ENCODE measurements around the gene DAAM1.

The DAAM1 gene

DNA sequence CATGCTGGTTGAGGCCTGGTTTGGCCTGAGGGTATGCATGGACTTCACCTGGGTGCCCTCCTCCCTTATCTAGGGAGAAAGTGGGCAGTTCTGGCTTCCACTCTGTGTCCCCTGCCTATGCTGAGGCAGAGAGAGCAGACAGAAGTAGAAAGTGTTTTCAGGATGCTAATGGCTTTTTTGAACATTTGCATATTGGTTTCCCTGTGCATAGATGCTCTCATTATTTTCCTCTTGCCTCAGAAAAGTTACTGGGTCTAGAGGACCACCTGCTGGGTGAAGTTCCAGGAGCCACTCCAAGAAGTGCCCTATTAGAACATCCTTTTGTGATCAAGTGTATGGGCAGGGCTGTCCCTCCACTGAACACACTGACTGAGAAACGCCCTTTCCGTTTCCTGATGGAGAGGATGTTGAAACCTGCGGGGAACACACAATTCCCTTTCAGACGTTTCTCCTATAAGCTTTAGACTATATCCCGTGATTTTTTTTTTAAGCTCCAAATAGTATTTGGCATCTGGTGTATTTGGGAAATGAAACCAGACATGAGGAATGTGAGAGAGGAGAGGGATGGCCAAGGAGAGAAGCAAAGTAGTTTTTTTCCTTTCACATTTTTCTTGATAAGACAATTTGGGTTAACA lies 66.6 kb downstream of the DAAM1 start:
- no peak for DNase-seq (ENCODE audit: low read depth)

DNA sequence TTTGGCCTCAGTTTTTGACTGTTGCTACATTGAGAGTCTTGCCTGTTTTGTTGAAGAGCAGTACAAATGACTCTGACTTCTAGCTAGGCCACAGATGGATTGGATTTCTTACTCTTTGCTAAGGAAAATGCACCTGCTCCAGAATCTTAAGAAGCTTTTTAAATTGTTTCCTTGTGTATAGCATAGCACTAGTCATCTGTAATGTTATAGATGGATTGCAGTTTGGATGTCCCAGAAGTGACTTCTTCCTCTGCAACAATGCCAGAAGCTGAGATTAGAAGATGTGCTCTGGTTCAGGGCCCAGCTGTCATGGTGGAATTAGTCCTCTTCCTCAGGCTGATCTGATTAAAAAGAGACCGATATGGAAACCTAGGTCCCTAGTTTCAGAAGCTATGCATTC lies 67.9 kb downstream of the DAAM1 start:
- no peak for DNase-seq (ENCODE audit: low read depth)

DNA sequence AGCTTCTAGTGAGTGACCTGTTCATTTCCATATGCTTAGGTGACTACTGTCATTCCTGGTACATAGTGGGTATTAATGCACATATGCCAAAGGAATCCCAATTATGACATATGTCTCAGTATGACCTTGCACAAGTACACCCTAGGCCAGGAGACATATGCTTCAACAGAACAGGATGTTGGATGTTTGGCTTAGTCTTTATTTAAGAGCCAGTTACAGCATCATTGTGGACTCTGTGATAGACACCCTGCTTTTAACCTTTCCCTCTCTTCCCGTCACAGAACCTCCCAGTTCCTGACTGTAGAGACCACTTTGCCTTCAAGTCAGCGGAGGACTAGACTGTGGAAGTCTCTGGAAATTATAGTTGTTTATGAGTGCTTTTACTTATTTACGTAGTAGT lies 72.9 kb downstream of the DAAM1 start:
- no peak for DNase-seq (ENCODE audit: low read depth)

DNA sequence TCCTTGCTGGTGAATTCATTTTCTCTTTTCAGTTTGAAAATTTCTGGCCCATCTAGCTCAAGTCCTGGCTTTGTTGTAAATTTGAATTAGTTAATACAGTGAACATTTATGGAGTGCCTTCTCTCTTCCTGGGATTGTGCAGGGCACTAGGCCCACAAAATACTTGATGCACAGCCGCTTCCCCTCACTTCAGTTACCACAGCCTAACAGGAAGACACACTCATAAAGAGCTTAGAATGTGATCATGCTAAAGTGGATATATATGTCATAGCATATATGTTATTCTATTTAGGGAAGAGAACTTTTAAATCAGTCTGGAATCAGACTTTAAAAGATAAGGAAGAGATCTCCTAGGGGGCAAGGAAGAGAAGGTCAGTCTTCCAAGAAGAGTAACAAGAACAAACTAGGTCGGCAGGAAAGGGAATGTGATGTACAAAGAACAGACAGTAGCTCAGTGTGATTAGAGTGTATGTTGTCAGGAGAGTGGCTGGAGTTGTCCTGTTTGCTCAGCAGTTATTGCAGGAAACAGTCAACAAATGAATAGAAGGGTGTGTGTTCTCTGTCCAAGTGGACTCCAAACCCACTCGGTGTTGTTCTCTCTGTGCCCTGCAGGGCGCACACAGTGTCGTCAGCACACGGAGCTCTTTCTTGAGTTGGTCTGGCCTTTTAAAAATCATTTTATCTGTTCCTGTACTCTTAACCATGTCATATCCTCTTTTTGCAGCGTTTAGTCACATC lies 74.4 kb downstream of the DAAM1 start:
- DNase-seq (ENCODE audit: low read depth) = no peak

DNA sequence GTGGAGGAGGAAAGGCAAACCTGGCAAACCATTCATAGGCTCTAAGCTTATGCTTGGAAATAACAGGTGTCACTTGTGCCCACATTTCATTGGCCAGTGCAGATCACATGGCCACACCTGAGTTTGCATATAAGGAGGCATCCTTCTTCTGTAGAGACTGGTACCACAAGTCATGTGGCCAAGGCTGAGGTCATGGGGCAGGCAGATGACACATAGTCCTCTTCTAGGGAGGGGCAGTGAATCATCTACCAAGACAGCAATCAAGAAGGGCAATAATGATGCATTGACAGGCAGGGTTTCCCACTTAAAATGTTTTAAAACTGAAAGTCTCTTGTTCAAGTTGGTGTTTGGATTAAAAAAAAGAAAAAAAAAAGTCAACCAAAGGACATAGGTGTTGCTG lies 77.3 kb downstream of the DAAM1 start:
- no peak for DNase-seq (ENCODE audit: low read depth)

DNA sequence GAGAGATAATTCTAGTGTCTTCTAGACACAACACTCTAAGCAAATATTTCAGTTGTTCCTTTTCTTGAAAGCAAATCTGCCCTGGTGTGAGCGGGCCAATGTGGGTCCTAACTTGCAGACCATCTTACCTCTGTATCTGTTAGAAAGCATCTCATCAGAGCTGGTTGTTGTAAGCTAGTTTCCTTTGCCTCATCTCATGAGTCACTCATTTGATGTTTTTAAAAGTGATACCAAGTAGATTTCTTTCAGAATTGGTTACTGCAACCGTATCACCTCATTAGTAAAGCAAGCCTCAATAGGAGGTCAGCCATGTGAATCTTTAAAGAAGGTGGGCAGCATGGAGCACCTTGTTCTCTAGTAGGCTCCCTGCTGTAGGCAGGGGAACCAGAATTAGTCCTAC lies 78.6 kb downstream of the DAAM1 start:
- DNase-seq (ENCODE audit: low read depth) = no peak

DNA sequence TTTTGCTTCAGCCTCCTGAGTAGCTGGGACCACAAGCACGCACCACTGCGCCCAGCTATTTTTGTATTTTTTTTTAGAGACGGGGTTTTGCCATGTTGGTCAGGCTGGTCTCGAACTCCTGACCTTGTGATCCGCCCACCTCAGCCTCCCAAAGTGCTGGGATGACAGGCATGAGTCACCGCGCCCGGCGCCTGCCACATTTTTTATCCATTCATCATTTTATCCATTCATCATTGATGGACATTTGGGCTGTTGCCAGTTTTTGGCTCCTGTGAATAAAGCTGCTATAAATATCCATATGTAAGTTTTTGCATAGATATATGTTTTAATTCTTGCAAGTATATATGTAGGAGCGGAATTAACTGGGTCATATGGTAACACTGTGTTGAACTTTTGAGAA lies 79.5 kb downstream of the DAAM1 start:
- DNase-seq (ENCODE audit: low read depth) = no peak

DNA sequence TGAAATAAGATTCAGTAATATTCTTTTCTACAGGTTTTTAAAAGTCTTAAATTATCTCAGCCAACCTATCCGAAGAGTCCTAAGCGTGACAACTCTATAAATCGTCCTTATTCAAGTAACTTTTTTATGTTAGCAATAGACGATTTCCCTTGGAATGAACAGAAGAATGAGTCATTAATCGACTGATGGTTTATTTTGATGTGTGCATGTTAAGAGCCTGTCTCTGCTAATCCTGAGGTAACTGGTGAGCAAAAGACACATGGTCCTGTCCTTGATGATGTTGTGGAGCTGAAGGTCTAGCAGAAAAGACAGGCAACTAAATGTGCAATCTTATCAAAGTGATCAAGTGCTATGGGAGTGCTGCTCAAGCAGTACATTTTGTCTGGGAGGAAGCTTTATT lies 80.4 kb downstream of the DAAM1 start:
- no peak for DNase-seq (ENCODE audit: low read depth)

DNA sequence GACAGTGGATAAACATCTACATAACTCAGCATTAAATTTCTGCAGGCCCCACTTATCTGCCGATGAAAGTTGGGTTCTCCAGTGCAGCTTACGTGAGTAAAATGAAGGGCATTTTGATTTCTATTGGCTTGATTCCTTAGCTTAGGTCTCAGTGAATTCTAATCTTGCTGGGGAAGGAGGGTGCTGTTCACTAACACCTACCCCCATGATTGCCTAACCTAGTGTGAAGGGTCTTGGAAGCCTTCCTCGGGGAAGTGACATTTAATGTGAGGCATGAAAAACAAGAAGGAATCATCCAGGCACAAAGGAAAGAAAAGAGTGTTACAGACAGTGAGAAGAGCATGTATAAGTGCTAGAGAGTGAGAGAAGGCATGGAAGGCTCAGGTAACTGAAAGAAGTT lies 81.0 kb downstream of the DAAM1 start:
- DNase-seq (ENCODE audit: low read depth) = no peak

DNA sequence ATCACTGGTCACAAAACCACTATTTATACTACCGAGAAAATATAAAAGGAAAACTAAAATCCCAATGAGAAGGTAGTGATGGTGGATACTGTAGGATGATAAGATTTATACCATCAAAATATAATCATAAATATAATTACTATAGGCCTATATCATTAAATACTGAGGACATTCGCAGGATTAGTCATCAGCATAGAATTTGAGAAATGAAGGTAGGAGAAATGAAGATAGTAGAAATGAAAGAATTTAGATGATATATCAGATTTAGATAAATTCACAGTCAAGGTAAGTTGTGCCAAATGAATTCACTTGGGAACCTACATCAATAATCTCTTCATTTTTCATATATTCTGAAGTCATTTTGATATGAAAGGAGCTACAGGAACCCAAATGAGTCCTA lies 82.8 kb downstream of the DAAM1 start:
- no peak for DNase-seq (ENCODE audit: low read depth)

DNA sequence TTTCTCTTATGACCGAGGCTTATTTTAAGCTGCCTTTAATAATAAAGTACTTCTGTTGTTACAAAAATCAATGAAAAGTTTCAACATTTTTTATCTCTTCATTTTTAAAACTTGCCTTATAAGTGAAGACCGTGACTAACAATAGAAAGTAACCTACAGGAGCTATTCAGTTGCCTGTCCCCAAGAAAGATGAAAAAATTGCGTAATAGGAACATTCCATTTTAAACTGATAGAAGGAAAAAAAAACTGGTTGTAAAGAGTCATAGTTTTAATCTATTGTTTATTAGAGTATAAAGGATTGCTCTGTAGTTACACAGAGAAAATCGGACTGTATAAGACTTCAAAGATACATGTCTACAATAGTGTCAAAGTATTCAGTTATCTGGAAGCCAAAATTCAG lies 83.3 kb downstream of the DAAM1 start:
- DNase-seq (ENCODE audit: low read depth) = no peak

DNA sequence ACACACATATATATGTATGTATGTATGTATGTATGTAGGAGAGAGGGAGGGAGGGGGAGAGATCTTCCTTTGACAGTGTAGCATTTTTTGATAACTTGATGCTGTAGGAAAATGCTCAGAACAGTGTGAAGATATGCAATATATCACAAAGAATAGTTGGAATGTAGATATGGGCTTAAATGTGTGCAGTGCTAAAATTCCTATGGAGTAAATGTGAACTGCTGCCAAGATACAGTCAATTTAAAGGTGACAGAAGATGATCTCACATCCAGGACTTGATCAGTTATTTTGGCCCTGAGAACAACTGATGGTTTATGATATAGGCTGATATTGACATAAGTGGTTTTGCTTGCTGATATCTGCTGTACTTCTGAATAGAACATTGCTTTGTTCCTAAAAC lies 84.2 kb downstream of the DAAM1 start:
- no peak for DNase-seq (ENCODE audit: low read depth)

DNA sequence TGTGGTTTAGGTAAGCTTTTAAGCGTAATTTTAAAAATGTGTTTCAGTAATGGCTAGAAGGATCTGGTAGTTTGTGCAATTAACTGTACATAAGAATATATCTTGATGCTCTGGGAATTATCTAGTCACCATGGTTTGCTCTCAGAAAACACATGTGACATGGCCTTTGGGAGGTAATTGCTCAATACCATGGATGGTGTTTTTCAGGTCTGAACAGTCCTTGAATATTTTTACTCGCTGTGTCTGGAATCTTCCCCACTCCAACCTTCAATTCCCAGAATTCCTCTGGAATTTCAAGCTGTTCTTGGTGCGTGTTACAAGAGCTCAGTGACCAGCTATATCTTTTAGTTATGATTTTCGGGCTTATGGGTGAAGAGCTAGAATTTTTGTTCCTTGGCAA lies 85.3 kb downstream of the DAAM1 start:
- no peak for DNase-seq (ENCODE audit: low read depth)

DNA sequence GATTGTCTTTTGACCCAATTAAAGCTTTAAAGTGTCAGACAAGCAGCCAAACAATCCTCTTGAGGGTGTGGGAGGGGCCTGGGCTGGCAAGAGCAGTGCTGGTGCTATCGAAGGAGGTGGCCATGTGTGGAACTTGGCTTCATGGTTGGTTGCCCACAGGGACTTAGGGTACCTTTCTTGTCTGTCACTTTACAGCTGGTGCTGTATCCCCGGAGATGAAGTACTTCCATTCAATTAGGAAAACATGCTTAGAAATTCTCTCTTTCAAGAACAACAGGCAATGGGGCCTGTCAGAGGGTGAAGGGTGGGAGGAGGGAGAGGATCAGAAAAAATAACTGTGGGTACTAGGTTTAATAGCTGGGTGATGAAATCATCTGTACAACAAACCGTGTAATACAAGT lies 86.5 kb downstream of the DAAM1 start:
- no peak for DNase-seq (ENCODE audit: low read depth)

DNA sequence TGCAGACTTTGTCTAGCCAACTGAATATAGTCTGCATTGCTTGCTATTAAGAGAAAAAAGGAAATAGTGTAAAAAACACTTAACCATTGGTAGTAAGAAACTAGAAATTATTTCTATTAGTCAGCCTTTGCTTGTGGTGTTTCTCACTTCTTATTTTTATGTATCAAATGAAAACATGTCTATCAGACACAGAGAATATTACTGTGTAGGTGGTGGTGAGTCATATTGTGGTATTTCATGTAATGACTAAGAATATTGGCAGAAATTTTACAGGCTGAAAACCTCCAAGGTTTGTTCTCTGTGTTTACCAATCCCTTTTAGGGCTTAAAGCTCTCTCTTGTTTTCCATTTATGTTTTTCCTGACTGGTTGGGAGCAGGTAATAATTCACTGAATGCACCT lies 87.2 kb downstream of the DAAM1 start:
- DNase-seq (ENCODE audit: low read depth) = no peak

DNA sequence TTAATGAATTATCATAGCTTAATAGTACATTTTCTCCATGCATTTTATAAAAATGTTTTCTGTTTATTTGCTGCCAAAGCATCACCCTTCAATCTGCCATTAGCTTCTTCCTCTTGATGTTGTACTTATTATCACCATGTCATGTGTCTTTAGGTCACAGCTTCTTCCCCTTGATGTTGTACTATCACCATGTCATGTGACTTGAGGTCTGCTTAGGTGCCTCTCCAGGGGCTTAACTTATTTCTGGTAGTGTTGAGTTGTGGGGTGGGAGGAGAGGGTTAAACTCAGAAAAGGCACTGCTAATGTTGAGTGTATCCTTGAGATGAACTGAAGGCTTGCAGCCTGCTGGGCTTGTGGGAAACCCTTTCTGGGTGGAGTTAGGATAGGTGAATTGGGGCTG lies 87.8 kb downstream of the DAAM1 start:
- no peak for DNase-seq (ENCODE audit: low read depth)

DNA sequence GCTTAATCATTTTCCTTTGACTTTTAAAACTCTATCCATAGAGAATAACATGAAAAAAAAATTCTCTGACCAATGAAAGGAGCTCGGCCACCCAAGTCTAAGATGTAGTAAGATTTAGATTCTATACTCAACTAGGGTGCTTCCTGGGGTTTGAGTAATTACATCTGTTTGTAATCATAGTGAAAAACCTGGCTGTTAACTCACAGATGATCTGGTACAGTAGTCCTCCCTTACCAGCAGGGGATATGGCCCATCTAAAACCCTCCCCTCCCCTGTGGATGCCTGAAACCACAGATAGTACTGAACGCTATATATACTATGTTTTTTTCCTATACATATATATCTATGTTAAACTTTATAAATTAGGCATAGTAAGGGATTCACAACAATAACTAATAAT lies 89.2 kb downstream of the DAAM1 start:
- no peak for DNase-seq (ENCODE audit: low read depth)

DNA sequence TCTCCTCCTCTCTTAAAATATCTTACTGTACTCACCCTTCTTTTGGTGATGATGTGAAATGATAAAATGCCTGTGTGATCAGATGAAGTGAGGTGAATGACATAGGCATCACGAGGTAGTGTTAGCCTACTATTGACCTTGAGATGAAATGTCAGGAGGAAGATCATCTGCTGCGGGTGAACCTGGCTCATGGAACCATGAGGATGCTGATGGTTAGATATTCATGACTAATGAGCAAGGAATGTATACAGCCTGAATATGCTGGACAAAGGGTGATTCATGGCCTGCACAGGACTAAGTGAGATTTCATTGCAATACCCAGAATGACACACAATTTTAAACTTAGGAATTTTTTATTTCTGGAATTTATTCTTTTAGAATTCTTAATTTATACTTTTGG lies 89.6 kb downstream of the DAAM1 start:
- no peak for DNase-seq (ENCODE audit: low read depth)

DNA sequence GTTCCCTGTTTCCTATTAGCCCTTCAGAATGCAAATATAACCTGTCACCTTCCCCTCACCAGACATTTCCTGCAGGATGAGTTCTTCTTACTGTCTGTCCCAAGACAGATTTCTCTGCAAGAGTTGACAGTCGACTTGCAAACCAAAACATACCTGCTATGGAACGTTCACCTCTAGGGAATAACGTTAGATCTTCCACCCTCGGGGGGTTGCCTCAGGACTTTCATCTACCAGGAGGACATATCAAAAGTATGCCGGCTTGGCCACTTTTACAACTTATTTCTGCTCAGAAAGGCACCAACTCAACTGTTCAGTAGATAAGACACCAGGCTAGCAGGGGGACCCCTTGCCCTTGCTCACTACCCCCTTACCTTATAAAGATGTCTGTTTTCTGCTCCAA lies 92.5 kb downstream of the DAAM1 start:
- no peak for DNase-seq (ENCODE audit: low read depth)

DNA sequence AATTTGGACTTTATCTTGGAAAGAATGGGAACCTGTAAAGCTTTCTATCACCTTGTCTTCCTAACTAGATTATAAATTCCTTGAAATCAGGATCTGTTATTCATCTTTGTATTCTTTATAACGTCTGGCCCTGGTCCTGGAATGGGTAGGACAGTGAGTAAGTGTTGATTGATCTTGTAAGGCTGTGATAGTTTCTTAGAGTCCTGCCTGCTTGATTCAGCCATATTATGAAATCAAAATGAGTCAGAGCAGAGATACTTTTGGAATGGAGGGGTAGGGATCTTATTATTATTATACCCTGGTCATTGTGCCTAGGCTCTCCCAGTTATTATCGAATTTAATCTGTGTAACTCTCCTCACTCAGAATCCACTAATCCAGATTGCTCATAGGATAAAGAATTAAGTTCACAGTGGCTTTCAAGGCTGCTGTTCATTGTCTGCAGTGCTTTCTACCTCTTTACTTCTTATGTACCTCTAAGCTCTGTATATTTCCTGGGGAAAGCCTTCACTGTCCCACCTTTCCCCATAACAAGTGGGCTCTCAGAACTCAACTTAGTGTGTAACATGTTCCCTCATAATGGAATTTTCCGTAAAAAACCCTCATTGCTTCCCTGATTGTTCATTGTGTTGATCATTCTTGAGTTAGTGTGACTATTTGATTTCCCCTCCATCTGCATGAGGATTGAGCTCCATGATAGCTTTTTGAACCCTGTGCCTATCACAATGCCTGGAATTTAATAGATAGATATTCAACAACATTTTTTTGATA lies 93.3 kb downstream of the DAAM1 start:
- no peak for DNase-seq (ENCODE audit: low read depth)

DNA sequence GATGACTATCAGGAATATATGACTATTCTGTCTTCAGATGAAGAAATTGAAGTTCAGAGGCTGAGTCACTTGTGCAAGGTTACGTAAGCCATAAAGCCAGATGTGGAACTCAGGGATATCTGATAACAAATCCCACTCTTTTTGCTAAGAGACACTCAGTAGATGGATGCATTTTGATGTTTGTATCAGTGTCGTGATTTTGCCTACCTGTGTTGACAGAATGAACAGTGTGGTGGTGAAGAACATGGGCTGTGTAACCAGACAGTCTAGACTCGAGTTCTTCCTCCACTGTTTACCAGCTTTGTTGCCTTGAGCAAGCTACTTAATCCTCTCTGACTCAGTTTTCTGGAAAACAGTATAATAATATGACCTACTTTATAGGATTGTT lies 93.9 kb downstream of the DAAM1 start:
- DNase-seq (ENCODE audit: low read depth) = no peak

DNA sequence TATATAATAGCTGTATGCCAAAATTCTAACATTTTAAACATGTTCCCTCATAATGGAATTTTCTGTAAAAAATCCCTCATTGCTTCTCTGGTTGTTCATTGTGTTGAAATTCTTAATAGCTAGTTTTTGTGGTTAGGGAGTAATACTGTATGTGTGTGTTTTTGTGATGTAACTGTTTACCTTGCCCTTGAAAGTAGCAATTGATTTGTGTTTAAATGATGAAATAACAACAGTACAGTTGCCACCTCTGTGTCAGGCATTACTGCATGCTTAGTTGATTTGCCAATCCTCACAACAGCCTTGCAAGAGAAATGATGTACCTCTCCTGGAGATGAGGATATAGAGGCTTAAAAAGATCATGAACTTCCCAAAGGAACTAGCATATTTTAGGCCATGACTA lies 94.9 kb downstream of the DAAM1 start:
- no peak for DNase-seq (ENCODE audit: low read depth)

DNA sequence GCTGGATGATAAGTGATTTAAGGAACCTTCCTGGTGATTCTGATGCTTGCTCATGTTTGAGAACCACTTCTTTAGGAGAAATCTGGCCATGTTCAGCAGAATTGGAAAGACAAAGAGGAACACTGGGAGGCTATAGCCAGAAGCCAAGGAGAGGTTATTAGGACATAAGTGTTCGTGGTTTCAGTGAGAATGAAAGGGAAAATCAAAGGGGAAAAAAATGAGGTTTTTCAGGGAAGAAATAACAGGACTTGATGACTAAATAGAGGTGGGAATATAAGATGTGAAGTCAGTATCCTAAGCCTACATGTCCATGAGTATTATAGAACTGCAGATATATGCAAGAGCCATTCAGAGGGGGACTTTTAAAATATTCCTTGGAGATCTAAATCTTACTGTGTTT lies 95.6 kb downstream of the DAAM1 start:
- DNase-seq (ENCODE audit: low read depth) = no peak

DNA sequence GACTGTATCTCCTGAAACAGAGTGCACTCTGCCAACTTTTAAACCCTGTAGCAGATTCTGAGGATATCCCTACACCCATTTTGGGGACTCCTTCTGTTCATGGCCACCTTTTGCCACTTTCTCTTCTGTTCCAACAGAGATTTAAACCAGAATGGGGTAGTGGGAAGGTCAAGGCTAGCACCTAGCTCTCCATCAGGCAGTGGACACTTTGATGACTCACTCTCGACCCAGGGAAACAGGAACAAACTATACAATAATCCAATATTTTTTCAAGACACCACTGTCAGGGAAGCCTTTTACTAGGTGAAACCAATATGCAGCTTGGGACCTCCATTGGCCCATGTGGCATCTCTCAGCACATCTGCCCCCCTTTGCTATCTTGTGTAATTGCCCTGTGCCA lies 103.6 kb downstream of the DAAM1 start:
- no peak for DNase-seq (ENCODE audit: low read depth)

Data from T-helper 22 cell (primary cell).